LoVo (cell line): ENCODE measurements around the gene ADGRG3.

Experiments
- DNase-seq: peaks from one replicate; pipeline ENCODE4 v3.0.0-alpha.2; 2016; ENCODE audit warnings: low spot score

ADGRG3 gene

GRCh38 chr16:57681950-57682728, 14.0 kb downstream of the ADGRG3 start:
- DNase-seq, result no peak

- DNase-seq, result no peak
Observed at GRCh38 chr16:57682809-57683635, 14.9 kb downstream of the ADGRG3 start.

GRCh38 chr16:57683636-57684545, 15.8 kb downstream of the ADGRG3 start:
- no peak for DNase-seq

GRCh38 chr16:57684626-57685358, 16.7 kb downstream of the ADGRG3 start:
- no peak for DNase-seq

GRCh38 chr16:57685633-57686032, 17.5 kb downstream of the ADGRG3 start:
- no peak for DNase-seq

GRCh38 chr16:57686577-57686976, 18.5 kb downstream of the ADGRG3 start:
- no peak for DNase-seq

- DNase-seq, result no peak
Observed at GRCh38 chr16:57687363-57687929, 19.3 kb downstream of the ADGRG3 start.

- no peak for DNase-seq
Observed at GRCh38 chr16:57688487-57688986, 20.4 kb downstream of the ADGRG3 start.

GRCh38 chr16:57688987-57689761, 21.1 kb downstream of the ADGRG3 start:
- no peak for DNase-seq

- no peak for DNase-seq
Observed at GRCh38 chr16:57689762-57690558, 21.9 kb downstream of the ADGRG3 start.

- no peak for DNase-seq
Observed at GRCh38 chr16:57690782-57691471, 22.8 kb downstream of the ADGRG3 start.

- DNase-seq, result no peak
Observed at GRCh38 chr16:57692636-57693035, 24.5 kb downstream of the ADGRG3 start.

- no peak for DNase-seq
Observed at GRCh38 chr16:57693550-57693949, 25.4 kb downstream of the ADGRG3 start.

- DNase-seq, result no peak
Observed at GRCh38 chr16:57694231-57694724, 26.2 kb downstream of the ADGRG3 start.

- no peak for DNase-seq
Observed at GRCh38 chr16:57694725-57695679, 26.9 kb downstream of the ADGRG3 start, which contains the start of gene DRC7. Gene DRC7 (plus strand): TSS chr16:57694806. CDS start chr16:57697950, 3,144 bp downstream.

- DNase-seq, result no peak
Observed at GRCh38 chr16:57695680-57696069, 27.6 kb downstream of the ADGRG3 start.

GRCh38 chr16:57696240-57696639, 28.1 kb downstream of the ADGRG3 start:
- no peak for DNase-seq
